ENCODE data around the gene XPO5. TPM values are rescaled to one million over a fixed set of nuclear protein-coding genes. Genes with fewer than 3 reads are reported as not detected.

XPO5 gene
- total and polyA plus RNA-seq, 9 of the 15 experiments (the other 6 are each of a cell fraction or from before 2014, with no cell fraction given), result 36.0 to 170 (median 99.1) TPM

GRCh38 chr6:43509984-43510826 is 65.6 kb downstream of the XPO5 start, which contains the start of gene LRRC73 (continued):
- TF ChIP-seq ZNF511 (CRISPR knock-in tag; IDR thresholded peaks at IDR 0.05) (peak; percentile 33; the same call in 1 of the 2 replicates), ZNF146 (CRISPR knock-in tag; IDR thresholded peaks at IDR 0.05; ENCODE audit: unreplicated experiment) (no peak), SUPT5H (IDR thresholded peaks at IDR 0.05) (peak; percentile 77), TCF7L2 (IDR thresholded peaks at IDR 0.05; ENCODE audit: low read depth, low read length) (no peak), RBM22 (IDR thresholded peaks at IDR 0.05; ENCODE audit: low read depth, low read length, poor library complexity, severe bottlenecking) (peak; percentile 98), ZNF639 (CRISPR knock-in tag; conservative IDR thresholded peaks at IDR 0.05 in 1 of 2, IDR thresholded peaks at IDR 0.05 in 1 of 2) (0 out of 4 replicates have a peak, but pooled peaks of 1 of the 2 experiments have one; percentile 7), HDGF (IDR thresholded peaks at IDR 0.05) (no peak), HMGN3 (IDR thresholded peaks at IDR 0.05; ENCODE audit: borderline replicate concordance, extremely low read depth, insufficient read length, low read depth, low read length) (peak; percentile 82), KAT8 (IDR thresholded peaks at IDR 0.05; ENCODE audit: low read depth) (no peak), ATF4 (CRISPR knock-in tag; IDR thresholded peaks at IDR 0.05) (no peak), TAF9B (IDR thresholded peaks at IDR 0.05; ENCODE audit: partially characterized antibody) (no peak), PML (IDR thresholded peaks at IDR 0.05; ENCODE audit: low read length) (no peak), PRPF4 (IDR thresholded peaks at IDR 0.05; ENCODE audit: insufficient read depth, low read depth, low read length, poor library complexity, severe bottlenecking) (no peak), ESRRA (IDR thresholded peaks at IDR 0.05; ENCODE audit: borderline replicate concordance, low read depth) (peak; percentile 56; the same call in 1 of the 2 replicates), ZNF449 (CRISPR knock-in tag; IDR thresholded peaks at IDR 0.05) (no peak), HOXB6 (CRISPR knock-in tag; IDR thresholded peaks at IDR 0.05; ENCODE audit: borderline replicate concordance) (no peak), PHF8 (IDR thresholded peaks at IDR 0.05; ENCODE audit: borderline replicate concordance, low read length) (peak; percentile 30; the same call in 1 of the 2 replicates), EP300 (IDR thresholded peaks at IDR 0.05; ENCODE audit: low read length) (no peak), ELF4 (CRISPR knock-in tag; IDR thresholded peaks at IDR 0.05) (no peak), THRB (CRISPR knock-in tag; conservative IDR thresholded peaks at IDR 0.05) (no peak; the same call in 1 of the 2 replicates)
